Stimulated activated CD4-positive, alpha-beta T cell treated with anti-CD3 and anti-CD28 coated beads, TNF-alpha, amount 100 ng/mL, for 24 hours (primary cell): Measurements from ENCODE around the gene FBXO27.
"Not testable (repeated sequence)": the region's sequence is repeated elsewhere in the genome, so short reads cannot be mapped to it uniquely, and the experiment has no call there.

Source experiments
- DNase-seq, 3 experiments: peaks; one replicate each; pipeline ENCODE4 v3.0.0-alpha.2; 2020; ENCODE audit warnings: low read depth in 3 of 3

The FBXO27 gene

DNA sequence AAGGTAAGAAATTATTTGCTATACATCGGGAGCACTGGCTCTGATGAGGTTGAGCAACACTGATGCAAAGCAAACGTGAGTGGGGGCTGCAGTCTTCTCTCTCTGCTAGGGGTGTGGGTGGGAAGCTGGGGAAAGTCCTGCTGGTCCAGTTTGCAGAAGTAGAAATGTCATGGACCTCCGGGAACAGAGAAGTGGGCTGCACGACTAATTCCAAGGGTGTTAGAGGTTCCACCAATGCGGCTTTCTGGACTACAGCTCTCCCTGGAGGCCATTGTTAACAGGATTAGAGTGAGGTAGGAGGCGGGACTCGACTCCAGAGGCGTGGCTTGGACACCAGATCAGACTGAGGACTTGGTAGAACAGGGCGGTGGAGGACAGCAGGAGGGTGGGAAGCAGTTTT is 5.7 kb upstream of the FBXO27 start:
- no peak for DNase-seq

- DNase-seq = no peak
These were observed 4.8 kb upstream of the FBXO27 start for GRCh38 chr19:39037194-39037593.

- DNase-seq = no peak
These were observed 4.2 kb upstream of the FBXO27 start for GRCh38 chr19:39036581-39036980.

DNA sequence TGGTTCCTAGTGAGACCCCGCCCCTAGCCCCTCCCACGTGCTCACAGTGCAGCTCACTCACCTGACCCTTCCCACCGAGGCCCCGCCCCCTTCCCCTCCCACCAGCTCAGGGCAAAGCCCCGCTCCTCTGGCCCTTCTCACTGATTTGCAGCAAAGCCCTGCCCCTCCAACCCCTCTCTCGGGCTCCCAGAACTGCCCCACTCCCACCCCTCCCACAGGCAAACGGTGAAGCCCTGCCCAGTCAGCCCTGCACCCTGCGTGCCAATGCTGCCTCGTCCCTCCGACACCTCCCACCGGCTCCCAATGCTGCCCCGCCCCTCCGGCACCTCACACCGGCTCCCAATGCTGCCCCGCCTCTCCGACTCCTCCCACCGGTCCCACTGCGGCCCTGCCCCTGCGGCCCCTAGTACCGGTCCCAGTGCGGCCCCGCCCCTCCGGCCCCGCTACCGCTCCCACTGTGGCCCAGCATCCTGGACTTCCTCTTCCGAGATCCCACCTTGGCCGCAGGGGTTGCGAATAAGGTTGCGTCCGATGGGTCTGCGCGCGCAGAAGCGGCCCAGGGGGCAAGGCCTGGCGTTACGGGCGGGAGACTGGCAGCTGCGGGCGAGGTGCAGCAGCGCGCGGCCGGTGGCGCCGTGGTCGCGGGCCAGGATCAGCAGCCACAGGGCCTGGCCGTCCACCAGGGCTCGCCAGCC is 834 bp downstream of the FBXO27 start:
- peak; percentile 59 to 88 (median 61) for DNase-seq

DNA sequence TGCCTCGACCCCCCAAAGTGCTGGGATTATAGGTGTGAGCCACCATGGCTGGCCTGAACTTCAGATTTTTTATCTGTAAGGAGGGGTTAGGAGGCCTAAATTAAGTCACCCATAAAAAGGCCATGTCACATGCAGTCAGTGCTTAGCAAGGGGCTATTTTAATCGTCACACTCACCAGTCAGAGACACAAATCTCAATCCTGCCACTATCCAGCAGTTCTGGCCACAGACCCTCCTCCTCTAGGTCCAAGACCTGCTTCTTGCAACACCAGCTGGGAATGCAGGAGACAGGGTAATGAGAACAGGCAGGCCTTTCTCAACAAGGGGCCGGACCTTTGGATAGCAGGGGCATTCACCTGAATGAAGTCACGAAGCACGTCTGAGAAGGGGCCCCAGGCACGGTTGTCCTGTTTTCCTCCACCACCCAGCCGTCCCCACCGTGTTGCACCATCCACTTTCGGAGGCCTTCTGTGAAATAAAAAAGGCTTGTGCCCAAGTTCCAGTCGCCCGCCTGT is 1.4 kb downstream of the FBXO27 start:
- no peak for DNase-seq

- DNase-seq = no peak
These were observed 7.3 kb downstream of the FBXO27 start for GRCh38 chr19:39024875-39025641.

DNA sequence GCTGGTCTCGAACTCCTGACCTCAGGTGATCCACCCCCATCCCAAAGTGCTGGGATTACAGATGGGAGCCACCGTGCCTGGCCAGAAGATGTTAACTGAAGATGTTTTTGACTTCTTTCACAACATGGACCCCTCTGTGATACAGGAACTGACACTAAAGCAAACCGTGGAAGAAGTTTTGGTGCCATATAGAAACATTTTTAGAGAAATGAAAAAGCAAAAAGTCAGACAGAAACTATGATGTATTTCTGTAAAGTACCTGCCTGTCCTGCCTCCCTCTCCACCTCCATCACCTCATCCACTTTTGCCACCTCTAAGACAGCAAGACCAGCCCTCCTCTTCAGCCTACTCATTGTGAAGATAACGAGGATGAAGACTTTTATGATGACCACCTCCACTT is 11.3 kb downstream of the FBXO27 start:
- no peak for DNase-seq

GRCh38 chr19:39017646-39018045 is 14.7 kb downstream of the FBXO27 start:
- DNase-seq = no peak

DNA sequence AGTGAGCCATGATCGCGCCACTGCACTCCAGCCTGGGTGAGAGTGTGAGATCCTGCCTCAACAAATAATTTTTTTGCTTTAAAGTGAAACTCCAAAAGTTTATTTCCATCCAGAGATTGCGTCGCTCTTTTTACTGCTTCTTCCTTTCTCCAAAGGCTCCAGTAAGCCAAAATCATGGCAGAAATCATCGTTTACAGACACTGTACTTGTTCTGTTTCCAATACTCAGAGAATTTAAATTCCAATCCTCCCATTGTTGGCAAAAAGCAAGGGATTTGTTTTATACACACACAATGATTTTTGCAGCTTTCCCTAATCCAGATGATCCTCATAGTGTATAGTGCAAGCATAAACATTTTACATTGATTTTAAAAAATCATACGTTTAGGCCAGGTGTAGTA is 15.3 kb downstream of the FBXO27 start:
- no peak for DNase-seq

DNA sequence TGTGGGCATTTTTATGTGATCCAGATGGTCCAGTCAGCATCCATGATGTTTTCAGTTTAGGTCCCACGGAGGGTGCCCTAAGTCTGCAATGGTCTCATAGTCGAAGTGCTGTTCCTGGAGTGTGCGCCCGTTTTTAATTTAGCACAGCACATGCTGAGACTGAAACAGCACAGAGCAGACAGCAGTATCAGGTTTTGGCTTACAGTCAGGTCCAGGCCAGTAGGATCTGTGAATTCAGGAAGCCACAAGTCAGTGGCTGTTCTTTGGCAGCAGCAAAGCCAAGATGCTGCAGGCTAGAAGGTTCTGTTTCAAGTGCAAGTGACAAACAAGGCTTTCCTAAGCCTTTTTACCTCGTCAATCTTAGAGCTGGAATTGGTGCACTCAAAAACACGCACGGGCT is 18.3 kb downstream of the FBXO27 start:
- DNase-seq = no peak

DNA sequence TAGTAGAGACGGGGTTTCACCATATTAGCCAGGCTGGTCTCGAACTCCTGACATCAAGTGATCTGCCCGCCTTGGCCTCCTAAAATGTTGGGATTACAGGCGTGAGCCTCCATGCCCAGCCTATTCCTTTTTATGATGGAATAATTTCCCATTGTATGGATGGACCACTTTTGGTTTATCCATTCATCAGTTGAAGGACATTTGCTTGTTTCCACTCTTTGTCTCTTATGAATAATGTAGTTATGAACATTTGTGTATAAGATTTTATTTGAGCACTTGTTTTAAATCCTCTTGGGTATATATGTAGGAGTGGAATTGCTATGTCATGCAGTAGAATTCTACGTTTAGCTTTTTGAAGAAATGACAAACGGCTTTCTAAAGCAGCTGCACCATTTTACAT is 23.3 kb downstream of the FBXO27 start:
- no peak for DNase-seq

DNA sequence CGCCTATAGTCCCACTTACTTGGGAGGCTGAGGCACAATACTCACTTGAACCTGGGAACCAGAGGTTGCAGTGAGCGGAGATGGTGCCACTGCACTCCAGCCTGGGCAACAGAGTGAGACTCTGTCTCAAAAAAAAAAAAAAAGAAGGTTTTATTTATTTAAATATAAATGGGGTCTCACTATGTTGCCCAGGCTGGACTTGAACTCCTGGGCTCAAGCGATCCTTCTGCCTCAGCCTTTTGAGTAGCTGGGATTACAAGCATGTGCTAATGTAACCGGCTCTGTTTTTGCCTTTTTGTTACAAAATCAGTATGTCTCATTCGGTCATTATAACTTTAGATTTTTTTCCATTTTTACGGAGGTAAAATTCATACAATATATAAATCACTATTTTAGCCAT is 24.2 kb downstream of the FBXO27 start:
- no peak for DNase-seq

- DNase-seq = no peak
These were observed 25.3 kb downstream of the FBXO27 start for GRCh38 chr19:39007096-39007495.

DNA sequence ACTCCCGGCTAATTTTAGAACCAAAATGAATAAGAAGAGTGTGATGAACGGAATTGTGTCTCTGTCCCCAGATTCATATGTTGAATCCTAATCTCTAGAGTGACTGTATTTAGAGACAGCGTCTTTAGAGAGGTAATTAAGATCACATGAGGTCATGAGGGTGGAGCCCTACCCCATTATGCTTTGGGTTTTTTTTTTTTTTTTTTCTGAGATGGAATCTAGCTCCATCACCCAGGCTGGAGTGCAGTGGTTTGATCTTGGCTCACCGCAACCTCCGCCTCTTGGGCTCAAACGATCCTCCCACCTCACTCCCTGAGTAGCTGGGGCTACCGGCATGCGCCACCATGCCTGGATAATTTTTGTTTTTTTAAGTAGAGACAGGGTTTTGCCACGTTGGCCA is 27.9 kb downstream of the FBXO27 start:
- DNase-seq = no peak

- no peak for DNase-seq
These were observed 28.6 kb downstream of the FBXO27 start for GRCh38 chr19:39003796-39004195.

DNA sequence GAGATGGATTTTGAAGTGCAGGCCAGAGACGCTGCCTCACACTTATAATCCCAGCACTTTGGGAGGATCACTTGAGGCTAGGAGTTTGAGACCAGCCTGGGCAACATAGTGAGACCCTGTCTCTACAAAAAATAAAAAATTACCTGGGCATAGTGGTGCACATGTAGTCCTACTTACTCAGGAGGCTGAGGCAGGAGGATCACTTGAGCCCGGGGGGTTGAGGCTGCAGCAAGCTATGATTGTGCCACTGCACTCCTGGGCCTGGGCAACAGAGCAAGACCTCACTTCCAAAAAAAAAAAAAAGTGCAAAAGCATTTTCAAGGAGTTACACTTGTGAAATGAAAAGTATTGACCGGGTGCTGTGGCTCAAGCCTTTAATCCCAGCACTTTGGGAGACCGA is 29.2 kb downstream of the FBXO27 start:
- DNase-seq = no peak

DNA sequence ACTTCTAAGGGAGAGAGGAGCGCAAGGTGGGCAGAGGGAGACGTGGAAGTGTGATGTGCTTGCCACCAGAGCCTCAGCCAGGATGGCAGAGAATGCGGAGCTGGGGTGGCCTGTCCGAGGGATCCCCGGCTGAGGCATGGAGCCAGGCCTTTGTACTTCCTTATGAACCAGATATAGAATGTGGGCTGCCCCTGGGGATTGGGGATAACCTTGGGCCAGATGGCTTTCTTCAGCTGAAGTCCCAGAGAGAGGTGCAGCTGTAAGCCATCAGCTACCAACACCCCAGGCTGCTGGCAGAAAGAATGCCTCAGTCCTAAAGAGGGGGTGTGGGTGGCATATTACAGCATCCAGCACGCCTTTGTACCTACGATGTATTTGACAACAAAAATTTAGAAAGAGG is 31.3 kb downstream of the FBXO27 start:
- no peak for DNase-seq

- not testable (repeated sequence) for DNase-seq
These were observed 34.8 kb downstream of the FBXO27 start for GRCh38 chr19:38997576-38997975.

GRCh38 chr19:38993271-38993670 is 39.1 kb downstream of the FBXO27 start:
- DNase-seq = no peak

DNA sequence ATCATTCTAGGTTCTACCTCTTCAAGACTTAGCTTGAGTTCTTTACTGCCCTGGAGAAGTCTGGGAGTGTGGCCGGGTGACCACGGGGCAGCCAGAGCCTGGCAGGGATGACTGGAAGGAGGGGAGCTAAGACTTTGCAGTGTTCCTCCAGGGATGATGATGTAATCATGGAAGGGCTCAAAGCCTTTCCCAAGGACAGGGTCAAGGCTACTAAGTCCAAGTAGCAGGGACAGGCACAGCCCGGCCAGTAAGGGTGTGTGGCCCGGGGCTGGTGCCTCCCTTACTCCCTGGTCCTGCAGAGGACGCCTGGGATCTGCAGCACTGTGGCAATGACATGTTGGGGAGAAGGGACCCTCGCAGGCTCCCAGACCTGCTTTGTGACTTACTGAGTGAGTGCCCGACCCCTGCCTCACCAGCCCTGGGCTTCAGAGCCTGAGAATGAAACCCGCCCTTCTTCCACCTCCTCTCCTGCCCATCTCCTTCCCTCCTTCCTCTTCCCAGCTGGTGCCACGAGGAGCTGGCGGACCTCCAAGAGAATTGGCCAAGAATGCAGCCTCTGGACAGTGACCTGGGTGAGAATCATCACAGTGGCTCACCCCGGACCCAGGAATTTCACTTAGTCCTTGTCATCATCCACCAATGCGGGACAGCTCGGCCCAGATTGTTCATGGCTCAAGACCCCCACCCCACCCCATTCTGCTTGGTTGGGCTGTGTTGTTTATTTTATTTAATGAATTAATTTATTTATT is 41.2 kb downstream of the FBXO27 start:
- DNase-seq = no peak

DNA sequence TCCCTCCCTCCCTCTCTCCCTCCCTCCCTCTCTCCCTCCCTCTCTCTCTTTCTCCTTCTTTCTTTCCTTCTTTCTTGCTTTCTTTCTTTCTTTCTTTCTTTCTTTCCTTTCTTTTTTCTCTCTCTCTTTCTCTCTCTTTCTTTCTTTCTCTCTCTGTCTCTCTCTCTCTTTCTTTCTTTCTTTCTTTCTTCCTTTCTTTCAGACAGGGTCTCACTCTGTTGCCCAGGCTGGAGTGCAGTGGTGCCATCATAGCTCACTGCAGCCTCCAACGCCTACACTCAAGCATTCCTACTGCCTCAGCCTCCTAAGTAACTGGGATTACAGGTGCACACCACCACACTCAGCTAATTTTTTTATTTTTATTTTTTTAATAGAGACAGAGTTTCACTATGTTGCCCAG is 42.7 kb downstream of the FBXO27 start:
- DNase-seq = not testable (repeated sequence)

- no peak for DNase-seq
These were observed 43.2 kb downstream of the FBXO27 start for GRCh38 chr19:38989066-38989605.
